ENCODE measurements around the gene TUBB4B.
A peak's percentile ranks its signal among the peaks of the same experiment; 100 is the strongest.
"Not testable (repeated sequence)": the region's sequence is repeated elsewhere in the genome, so short reads cannot be mapped to it uniquely, and the experiment has no call there.

Gene TUBB4B

DNA sequence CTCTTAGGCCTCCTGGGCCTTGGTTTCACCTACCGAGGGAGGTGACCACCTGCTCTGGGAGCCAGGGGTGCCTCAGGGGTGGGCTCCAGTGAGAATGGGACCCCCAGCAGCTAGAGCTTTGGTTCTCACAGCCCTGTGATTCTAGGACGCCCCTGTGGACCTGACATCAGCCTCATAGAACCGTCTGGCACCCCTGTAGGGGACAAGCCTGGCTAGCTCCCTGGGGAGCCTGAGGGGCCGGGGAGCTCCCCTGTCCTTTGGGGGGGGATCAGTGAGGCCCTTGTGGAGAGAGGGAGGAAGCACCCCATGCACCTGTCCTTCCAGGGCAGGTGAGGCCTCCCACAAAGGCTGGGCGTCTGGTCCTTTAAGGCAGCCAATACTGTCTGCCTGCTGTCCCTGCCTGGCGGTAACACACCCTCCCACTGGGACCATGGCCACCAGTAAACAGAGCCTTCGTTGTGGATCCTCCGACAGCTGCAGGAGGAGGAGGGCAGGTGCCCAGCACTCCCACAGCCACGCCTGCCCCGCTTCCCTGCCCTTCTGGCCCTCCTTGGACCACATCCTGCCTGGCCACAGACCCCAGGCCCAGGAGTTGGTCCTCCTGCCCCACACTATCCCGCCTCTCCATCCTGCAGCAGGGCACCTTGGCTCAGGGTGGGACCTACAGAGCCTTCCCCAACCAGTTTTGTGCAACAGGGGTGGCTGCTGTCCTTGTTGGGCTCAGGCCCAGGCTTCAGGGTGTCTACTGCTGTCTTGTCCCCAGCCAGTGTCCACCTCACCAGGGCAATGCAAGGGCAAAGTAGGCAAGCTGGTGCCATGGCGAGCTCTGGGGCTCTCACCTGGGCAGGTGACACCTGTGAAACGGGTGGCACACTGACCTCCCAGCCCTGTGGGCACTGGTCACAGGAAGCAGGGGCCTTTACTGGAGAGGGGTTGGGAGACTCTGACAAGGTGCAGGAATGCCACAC is 3.0 kb upstream of the TUBB4B start:
- DNase-seq (ENCODE audit: low read depth), result no peak

DNA sequence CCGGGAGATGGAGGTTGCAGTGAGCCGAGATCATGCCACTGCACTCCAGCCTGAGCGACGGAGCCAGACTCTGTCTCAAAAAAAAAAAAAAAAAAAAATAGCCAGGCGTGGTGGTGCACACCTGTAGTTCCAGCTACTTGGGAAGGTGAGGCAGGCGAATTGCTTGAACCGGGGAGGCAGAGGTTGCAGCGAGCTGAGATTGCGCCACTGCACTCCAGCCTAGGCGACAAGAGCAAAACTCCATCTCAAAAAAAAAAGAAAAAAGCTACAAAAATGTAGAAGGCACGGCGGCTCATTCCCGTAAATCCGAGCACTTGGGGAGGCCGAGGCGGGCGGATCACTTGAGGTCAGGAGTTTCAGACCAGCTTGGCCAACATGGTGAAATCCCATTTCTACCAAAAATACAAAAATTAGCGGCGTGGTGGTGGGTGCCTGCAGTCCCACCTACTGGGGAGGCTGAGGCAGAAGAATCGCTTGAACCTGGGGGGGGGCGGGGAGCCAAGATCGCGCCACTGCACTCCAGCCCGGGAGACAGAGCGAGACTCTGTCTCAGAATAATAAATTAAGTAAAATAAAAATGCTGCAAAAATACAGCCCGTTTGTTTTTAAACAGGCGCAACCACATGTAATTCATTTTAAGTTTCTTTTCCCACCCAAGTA is 1.4 kb upstream of the TUBB4B start:
- not testable (repeated sequence) for DNase-seq (ENCODE audit: low read depth)

DNA sequence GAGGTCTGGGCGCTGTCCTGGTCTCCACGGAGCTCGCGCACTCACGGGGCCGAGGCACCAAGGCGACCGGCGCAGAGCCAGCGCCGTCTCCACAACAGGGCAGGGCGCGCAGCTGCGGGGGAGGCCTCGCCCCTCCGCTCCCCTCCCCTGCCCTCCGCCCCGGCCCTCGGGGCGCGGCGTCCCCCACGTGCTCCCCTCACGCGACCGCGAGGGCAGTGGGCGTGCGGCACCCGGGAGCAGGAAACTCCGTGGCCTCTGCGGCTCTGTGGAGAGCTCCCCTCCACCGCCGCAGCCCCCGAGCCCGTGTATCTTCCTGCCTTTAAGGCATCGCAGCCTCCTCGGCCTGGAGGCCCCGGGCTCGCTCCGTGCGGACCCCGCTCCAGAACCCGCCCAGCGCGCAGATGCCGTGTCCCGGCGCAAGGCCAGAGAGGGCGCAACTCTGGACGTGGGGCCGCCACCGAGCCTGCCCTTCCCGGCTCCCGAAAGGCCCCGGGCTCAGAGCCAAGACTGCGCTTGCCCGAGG is 708 bp upstream of the TUBB4B start:
- DNase-seq (ENCODE audit: low read depth), result peak; percentile 67

DNA sequence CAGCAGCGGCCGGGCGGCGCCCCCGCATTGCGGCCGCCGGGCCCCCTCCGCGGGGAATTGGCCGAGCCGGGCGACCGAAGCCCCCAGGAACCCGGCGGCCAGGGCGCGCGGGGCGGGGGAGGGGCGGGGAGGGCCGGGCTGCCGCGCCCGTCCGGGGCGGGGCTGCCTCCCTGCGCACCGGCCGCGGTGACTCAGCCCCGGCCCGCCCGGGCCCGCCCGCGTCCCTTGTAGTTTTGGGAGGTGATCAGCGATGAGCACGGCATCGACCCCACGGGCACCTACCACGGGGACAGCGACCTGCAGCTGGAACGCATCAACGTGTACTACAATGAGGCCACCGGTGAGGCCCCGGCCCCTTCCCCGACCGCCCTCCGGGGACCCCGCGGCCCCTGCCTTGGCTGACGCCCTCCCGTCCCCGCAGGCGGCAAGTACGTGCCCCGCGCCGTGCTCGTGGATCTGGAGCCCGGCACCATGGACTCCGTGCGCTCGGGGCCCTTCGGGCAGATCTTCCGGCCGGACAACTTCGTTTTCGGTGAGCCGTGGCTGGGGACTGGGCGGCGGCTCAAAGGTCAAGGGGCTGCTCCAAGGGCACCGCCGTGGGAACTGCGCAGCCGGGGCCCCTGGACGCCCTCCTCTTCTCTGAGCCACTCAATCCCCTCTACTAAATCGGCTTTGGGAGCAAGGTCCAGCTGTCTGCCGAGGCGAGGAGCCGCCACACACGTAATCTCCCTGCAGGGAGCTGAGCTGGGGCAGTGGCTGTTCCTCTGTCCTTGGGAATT is 592 bp downstream of the TUBB4B start:
- peak; percentile 37 for DNase-seq (ENCODE audit: low read depth)

DNA sequence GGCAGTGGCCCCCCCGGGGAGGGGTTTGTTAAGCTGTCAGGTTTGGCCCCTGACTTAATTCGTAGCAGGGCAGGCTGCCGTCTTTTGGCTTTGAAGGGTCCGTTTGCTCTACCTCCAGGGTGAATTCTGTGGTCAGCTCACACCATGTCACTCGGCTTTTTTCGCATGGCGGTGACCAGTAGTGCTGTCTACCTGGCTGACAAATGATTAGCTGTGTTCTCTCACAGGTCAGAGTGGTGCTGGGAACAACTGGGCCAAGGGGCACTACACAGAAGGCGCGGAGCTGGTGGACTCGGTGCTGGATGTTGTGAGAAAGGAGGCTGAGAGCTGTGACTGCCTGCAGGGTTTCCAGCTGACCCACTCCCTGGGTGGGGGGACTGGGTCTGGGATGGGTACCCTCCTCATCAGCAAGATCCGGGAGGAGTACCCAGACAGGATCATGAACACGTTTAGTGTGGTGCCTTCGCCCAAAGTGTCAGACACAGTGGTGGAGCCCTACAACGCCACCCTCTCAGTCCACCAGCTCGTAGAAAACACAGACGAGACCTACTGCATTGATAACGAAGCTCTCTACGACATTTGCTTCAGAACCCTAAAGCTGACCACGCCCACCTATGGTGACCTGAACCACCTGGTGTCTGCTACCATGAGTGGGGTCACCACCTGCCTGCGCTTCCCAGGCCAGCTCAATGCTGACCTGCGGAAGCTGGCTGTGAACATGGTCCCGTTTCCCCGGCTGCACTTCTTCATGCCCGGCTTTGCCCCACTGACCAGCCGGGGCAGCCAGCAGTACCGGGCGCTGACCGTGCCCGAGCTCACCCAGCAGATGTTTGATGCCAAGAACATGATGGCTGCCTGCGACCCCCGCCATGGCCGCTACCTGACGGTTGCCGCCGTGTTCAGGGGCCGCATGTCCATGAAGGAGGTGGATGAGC is 1.4 kb downstream of the TUBB4B start:
- no peak for DNase-seq (ENCODE audit: low read depth)

DNA sequence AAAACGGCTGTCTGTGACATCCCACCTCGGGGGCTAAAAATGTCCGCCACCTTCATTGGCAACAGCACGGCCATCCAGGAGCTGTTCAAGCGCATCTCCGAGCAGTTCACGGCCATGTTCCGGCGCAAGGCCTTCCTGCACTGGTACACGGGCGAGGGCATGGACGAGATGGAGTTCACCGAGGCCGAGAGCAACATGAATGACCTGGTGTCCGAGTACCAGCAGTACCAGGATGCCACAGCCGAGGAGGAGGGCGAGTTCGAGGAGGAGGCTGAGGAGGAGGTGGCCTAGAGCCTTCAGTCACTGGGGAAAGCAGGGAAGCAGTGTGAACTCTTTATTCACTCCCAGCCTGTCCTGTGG is 2.2 kb downstream of the TUBB4B start:
- DNase-seq (ENCODE audit: low read depth), result not testable (repeated sequence)

DNA sequence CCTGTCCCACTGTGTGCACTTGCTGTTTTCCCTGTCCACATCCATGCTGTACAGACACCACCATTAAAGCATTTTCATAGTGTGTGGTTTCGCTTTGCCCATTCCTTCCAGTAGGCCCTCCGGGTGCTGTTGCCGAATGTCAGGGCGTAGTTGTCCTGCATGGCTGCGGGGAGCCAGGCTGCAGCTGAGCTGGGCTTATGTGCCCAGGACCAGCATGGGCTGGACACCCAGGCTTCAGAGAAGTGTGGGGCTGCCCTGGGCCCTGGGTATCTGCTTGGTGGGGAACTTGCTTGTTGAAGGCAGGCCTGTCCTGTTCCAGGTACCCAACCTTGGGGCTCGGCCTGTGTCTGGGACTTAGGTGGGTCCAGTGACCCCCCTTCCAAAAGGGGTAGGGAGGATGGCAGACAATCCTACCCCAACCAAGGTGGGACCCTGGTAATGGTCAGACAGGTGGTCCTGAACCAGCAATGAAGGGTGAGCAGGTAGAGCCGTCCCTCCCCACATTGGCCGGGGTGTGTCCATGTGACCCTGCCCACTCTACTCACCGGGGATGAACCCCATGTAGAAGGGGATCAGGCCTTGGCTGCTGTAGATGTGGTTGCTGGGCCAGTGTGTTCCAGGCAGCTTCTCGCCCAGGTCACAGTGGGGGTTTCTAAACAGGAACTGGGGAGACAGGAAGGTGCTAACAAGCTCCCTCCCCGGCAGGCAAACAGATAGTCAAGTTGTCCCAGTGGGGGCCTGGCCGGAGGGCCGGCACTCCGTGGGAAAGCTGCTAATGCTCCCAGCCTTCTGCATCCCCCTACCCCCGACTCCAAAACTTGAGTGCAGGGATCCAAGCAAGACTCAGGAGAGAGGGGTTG is 2.8 kb downstream of the TUBB4B start:
- DNase-seq (ENCODE audit: low read depth), result no peak

DNA sequence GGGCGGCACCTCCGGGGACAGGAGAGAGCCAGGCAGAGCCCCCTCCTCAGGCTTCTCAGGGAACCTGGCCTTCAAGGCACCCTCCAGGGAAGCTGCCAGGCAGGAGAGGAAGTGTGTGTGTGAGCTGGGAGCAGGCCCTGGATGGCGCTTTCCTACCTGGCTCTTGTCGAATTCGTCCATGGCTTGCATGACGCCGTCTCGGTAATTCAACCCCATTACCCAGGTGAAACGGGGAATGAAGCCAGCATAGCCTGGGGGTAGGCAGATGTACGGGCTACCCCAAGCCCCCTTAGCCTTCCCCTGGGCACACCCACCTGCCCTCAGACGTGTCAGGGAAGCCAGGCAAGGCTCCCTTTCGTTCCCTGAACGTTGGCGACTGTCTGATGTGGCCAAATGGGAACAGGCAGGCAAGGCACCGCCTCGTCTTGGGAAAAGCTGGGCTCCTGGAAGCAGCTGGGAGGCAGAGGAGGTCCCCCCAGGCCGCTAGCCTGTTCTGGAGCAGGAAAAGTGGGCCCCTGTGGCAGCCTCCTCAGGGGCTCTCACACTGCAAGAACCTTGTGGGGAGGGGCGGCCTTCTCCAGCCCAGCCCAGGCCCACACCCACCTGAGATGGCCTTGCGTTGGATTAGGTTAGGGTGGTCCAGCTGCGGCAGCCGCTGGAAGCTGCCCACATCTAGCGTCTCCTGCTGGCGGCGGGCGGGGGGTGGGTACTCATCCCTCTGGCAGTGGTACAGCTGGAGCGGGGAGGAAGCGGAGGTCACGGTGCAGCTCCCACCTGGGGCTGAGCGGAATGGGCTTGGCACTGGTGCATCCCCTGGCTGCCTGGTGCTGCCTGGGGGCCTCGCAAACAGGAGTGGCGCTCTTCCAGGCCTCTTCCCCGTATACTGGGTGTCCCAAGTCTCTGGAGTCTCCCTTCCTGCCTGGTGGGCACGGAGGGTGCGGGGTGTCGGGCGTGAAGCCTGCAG is 3.7 kb downstream of the TUBB4B start:
- DNase-seq (ENCODE audit: low read depth), result no peak

DNA sequence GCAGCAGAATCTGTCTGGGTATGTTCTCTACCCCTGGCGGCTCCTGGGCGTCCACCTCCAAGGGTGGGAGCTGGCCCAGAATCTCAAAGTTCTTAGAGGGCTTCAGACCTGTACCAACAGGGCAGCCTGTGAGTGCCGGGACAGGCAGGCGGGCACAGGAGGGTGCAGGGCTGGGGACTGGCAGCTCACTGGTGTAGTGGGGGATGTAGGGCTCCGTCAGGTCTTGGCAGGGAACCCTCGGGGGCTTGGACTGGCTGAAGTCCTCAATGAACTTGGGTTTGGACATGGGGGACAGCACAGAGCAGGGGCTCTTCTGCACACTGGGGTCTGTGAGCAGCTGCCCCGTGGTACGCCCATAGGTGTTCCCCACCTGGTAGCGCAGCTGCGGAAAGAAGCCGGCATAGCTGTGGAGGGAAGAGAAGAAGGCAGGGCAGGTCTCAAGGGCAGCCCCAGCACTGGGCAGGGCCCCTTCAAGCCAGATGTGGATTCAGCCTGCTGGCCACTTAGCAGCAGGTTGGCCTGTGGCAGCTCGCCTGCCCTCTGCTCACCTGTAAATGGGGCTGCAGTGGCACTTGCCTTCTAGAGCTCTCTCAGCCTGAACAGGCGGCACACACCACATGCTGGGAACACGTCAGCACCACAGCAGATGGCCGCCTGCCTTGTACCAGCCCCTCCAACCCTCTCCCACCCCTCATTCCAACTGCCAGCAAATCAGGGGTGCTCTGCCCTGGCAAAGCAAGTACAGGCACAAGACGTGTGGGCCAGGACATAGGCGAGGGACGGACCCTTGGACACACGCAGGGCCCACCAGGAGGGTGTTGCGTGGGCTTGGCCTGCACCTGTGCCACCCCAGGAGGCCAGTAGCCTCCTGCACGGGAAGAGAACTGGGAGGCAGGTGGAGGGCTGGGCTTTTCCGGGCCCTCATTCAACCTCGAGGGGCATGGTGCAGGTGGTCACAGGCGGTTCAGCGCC is 4.6 kb downstream of the TUBB4B start:
- no peak for DNase-seq (ENCODE audit: low read depth)

DNA sequence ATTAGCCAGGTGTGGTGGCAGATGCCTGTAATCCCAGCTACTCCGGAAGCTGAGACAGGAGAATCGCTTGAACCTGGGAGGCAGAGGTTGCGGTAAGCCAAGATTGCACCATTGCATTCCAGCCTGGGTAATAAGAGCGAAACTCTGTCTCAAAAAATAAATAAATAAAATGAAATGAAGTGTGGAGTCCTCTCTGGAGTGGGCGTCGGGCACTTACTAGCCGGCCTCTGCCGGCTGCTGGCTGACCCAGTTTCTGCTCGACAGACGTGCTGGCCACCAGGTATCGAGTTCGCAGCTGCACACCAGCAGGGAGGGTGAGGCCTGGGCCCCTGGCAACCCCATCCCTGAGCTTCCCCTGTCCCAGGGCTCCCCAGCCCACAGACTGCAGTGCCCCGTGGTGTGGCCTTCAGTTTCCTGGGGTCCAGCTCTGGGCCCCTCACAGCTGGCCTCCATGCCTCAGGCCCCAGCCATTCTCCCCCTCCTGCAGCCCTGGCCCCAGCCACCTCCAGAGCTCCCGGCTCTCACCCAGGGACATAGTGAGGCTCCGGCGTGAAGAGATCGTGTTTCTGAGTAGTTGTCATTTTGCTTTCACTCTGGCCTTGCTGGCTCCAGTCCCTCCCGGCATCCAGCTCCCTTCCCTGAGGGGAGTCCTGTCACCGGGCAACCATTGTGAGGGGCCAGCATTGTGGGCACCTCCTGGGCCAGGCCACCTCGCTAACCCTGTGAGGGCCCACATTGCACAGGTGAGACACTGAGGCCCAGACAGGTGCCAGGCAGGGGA is 6.2 kb downstream of the TUBB4B start:
- peak; percentile 54 for DNase-seq (ENCODE audit: low read depth)

DNA sequence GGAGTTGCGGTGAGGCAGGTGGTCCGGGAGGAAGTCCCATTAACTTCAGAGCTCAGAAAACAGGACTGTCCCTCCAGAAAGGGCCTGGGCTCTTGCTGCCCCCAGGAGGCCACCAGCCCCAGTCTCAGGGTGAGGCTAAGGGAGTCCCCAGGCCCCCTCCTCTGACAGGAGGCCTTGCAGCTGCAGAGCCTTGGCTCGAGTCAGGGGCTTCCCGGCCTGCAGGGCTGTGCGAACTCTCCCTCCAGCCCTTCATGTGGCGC is 6.8 kb downstream of the TUBB4B start:
- DNase-seq (ENCODE audit: low read depth), result no peak

DNA sequence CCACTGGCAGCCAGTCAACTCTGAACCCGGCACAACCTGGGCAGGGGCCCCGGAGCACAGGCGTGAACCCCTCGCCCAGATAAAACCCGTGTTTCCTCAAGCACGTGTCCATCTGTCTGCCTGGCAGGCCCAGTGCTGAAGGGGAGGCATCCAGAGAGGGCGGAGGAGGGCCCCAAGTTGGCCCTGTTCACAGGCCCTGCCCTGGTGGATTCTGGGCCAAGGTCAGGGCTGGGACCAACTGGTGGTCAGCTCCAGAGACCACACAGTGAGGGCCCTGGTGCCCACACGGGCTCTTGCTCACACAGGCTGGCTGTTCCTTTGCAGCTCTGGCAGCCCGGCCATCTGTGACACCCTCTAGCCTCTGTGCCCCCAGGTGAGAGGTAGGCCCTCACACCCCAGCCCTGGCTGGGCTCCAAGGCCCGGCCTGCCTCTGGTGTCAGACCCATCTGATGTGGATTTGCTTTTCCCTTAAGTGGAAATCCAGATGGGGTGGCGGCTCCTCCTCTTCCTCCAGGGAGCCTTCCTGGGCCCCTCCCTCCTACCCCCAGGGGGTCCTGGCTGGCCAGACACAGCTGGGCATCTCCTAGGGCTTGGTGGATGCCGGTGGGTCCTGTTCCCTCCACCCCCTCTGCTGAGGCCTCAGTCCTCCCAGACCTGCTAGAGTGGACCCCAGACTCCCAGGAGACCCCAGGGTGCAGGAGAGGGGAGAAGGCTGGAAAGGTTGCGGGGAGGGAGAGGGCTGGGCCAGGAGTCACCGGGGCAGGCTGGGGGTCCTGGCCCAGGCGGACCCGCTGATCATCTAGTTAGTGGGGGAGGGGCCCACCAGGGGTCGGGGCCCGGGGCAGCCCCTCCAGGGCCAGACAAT is 9.5 kb downstream of the TUBB4B start:
- no peak for DNase-seq (ENCODE audit: low read depth)

DNA sequence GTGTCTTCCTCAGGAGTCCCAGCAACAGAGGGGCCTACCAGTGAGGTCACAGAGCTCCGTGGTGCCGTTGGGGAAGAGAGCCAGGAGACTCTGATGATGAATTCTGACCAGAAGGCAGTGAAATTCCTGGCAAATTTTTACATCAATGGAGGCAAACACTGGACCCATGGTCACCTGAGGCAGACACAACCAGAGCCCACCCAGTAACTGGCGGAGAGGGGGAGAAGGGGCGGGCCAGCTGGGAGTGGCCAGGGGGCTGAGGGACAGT is 10.0 kb downstream of the TUBB4B start, which contains the start of gene STPG3:
Gene STPG3 (plus strand): TSS at position 93 of the 268 bp plus-strand sequence. CDS start 1 bp downstream, at position 94.
- DNase-seq (ENCODE audit: low read depth), result no peak

DNA sequence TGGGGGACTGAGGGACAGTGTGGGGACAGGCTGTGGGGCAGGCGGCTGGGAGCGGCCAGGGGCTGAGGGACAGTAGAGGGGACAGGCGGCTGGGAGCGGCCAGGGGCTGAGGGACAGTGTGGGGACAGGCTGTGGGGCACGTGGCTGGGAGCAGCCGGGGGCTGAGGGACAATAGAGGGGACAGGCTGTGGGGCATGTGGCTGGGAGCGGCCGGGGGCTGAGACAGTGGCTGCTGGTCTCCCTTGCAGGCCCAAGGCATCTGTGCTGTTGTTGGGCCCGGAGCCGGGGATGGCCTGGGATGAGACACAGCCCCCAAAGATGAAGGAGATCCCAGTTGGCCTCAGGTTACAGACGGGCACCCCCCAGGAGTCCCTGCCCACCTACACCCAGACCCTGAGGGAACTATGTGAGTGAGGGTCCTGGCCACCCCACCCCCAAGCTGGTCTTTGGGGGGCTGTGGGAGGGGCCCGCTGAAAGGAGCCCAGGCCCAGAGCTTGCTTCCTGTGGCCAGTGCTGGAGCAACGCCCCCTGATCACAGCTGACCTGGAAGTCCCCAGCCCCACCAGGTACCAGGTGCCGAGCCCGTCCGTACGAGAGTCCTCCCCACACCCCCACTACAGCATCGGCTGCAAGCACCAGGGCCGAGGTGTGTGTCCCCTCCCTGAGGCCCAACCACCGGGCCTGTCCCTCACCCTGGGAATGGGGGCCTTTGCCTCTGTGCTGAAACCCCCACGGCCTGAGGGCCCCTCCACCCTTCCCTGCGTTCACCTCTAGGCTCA is 10.6 kb downstream of the TUBB4B start:
- DNase-seq (ENCODE audit: low read depth), result no peak

Measured in iris pigment epithelial cell (primary cell).